Immature natural killer cell (primary cell): Measurements from ENCODE around the gene HS3ST3B1. TPM values are rescaled to one million over a fixed set of nuclear protein-coding genes. Genes with fewer than 3 reads are reported as not detected.

Experiments
- DNase-seq, 3 donors: peaks; one replicate each; pipeline ENCODE4 v3.0.0; 2022; ENCODE audit warnings: mixed read lengths in 1 of 3
- H3K27ac Mint-ChIP-seq, 6 donors: one replicate each; pipeline ENCODE4 v1.8.0; 2020; ENCODE audit warnings: mixed read lengths in 6 of 6, mild to moderate bottlenecking in 5 of 6, inconsistent platforms in 4 of 6, moderate library complexity in 3 of 6
- H3K27me3 Mint-ChIP-seq, 3 donors: one replicate each; pipeline ENCODE4 v1.8.0; 2020 to 2021; ENCODE audit warnings: low read depth in 3 of 3, mild to moderate bottlenecking in 3 of 3, mixed read lengths in 3 of 3, moderate library complexity in 3 of 3, inconsistent platforms in 1 of 3
- H3K36me3 Mint-ChIP-seq, 3 donors: one replicate each; pipeline ENCODE4 v1.8.0; 2020; ENCODE audit warnings: mixed read lengths in 3 of 3, inconsistent platforms in 2 of 3, mild to moderate bottlenecking in 2 of 3
- H3K4me1 Mint-ChIP-seq, 2 donors: one replicate each; pipeline ENCODE4 v1.8.0; 2020; ENCODE audit warnings: inconsistent platforms in 2 of 2, mild to moderate bottlenecking in 2 of 2, mixed read lengths in 2 of 2, moderate library complexity in 1 of 2
- H3K4me3 Mint-ChIP-seq, 5 donors: one replicate each; pipeline ENCODE4 v1.8.0; 2020; ENCODE audit warnings: mild to moderate bottlenecking in 5 of 5, mixed read lengths in 5 of 5, inconsistent platforms in 3 of 5, moderate library complexity in 3 of 5
- H3K9me3 Mint-ChIP-seq, 6 donors: one replicate each; pipeline ENCODE4 v1.8.0; 2020; ENCODE audit warnings: mild to moderate bottlenecking in 6 of 6, mixed read lengths in 6 of 6, inconsistent platforms in 4 of 6, moderate library complexity in 3 of 6
- polyA plus RNA-seq, 3 donors: library from polyadenylated mRNA; unstranded; fragments of 300-500 nt; fragmentation: Illumina TruSeq; gene quantifications; one replicate each; pipeline ENCODE4 v1.2.3, GENCODE V29; 2021

HS3ST3B1 gene
- polyA plus RNA-seq, 3 donors from 2014 or later, result 6.6 to 14.2 (median 9.0) TPM

DNA sequence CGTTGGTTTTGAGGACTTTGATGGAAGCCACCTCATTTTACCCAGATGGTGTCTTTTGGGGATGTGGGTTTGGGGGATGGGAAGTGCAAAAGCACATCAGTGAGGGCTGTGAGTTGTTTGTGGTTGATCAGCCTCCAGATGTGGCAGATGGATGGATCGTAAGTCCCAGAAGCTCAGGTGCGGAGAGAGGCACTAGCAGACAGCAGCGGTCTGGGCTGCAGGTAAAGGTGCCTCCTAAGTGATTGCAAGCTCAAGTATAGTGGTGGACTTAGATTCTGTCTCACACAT, 18.0 kb downstream of the HS3ST3B1 start:
- peak in 1 of 3 donors; percentile 24 for DNase-seq
- H3K4me3 Mint-ChIP-seq, result peak overlapping the region; percentile 53 to 65 (median 56)
- peaks cover 3 to 7% (median 5%) of the 10 kb centered on the region in 3 donors for H3K36me3 Mint-ChIP-seq
- no peaks in the 10 kb centered on the region for H3K9me3 Mint-ChIP-seq
- H3K27me3 Mint-ChIP-seq, result peaks cover 0 to 2% (median 0%) of the 10 kb centered on the region in 3 donors
- peaks cover 87 to 98% of the 10 kb centered on the region in 2 donors for H3K4me1 Mint-ChIP-seq
- peak overlapping the region in 5 of 6 donors; percentile 31 to 66 (median 50) for H3K27ac Mint-ChIP-seq

DNA sequence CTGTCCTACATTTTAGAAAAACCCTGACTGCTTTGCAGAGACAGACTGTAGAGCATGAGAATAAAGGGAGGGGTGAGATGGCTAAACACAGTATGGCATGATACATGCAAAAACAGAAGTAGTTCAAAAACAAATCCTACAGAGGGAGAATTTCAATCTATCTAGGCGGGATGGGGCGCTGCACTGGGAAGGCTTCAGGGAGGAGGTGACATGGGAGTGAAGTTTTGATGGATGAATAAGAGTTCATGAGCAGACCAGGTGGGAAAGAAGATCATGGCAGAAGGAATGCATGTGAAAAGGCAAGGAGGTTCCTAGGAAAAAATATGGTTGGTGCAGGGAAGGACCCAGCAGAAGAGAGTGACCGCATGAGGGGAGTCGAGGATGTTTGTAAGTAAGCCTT, 19.2 kb downstream of the HS3ST3B1 start:
- H3K27ac Mint-ChIP-seq, result peak overlapping the region in 4 of 6 donors; percentile 50 to 77 (median 70)
- H3K9me3 Mint-ChIP-seq, result no peaks in the 10 kb centered on the region
- peaks cover 82 to 99% of the 10 kb centered on the region in 2 donors for H3K4me1 Mint-ChIP-seq
- no peak for DNase-seq
- H3K4me3 Mint-ChIP-seq, result peak overlapping the region in 3 of 5 donors; percentile 22 to 41 (median 27)
- H3K36me3 Mint-ChIP-seq, result peaks cover 0 to 3% (median 0%) of the 10 kb centered on the region in 3 donors
- peaks cover 0 to 2% (median 0%) of the 10 kb centered on the region in 3 donors for H3K27me3 Mint-ChIP-seq

DNA sequence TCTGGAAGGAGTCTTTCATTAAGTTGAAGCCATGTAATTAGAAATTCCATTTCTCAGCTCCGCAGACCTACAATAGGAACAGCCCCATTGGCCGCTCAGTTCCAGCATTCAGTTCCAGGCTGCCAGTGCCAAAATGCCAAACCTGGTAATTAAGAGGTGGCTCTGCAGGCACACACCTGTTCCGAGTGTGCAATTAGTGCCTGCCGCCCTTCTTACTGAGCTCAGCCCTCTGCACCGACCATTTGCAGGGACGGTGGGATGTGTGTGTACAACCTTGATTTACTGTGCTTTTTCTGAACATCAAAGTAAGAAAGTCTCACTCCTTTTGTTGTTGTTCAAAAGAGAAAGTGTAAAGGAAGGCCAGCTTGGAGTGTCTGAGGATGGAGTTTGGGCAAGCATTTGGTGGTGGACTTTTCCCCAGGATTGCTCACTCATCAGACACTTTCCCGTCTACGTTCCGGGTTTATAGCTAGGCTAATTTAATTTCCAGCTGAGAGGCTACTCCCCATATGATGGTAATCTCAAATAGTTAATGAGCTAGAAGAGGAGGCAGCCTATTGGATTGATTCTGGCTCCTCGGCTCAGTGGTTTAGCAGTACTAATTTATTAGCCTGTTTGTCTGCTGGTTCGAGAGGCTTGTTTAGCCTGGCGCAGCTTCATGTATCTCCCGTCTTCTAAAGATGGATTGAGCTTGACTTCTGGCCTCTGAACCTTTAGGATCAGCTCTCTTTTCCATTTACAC, 20.0 kb downstream of the HS3ST3B1 start:
- Mint-ChIP-seq H3K27ac (peak overlapping the region in 3 of 6 donors; percentile 47 to 79 (median 54)), H3K4me3 (peak overlapping the region in 2 of 5 donors; percentile 2 to 53), H3K27me3 (peaks cover 0 to 2% (median 0%) of the 10 kb centered on the region in 3 donors), H3K9me3 (no peaks in the 10 kb centered on the region), H3K36me3 (peaks cover 0 to 3% (median 0%) of the 10 kb centered on the region in 3 donors), H3K4me1 (peaks cover 78 to 99% of the 10 kb centered on the region in 2 donors)
- DNase-seq, result no peak

DNA sequence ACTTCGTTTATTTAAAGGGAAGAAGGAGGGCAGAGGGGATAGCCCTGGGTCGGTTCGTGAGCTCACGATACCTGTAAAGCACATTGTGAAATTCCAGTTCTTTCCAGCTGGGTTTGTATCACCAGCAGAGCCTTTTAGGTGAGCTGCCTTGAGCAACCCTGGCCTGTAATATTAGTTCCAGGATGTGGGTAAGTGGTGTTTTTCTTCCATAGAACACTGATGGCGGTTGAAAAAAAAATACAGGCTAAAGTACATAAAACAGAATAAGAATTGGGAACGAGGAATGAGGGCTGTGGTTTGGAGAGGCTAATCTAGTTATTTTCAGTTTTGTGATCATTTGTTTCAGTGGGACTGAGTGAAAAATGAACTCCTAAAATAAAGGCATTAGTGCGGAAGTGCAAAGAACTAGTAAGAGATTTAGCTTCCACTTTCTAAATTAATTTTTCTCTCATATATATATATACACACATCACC, 20.6 kb downstream of the HS3ST3B1 start:
- DNase-seq, result no peak
- H3K36me3 Mint-ChIP-seq, result peaks cover 0 to 3% (median 0%) of the 10 kb centered on the region in 3 donors
- H3K27ac Mint-ChIP-seq, result peak overlapping the region; percentile 13 to 79 (median 50)
- H3K9me3 Mint-ChIP-seq, result no peaks in the 10 kb centered on the region
- peaks cover 0 to 2% (median 0%) of the 10 kb centered on the region in 3 donors for H3K27me3 Mint-ChIP-seq
- peak overlapping the region in 2 of 5 donors; percentile 2 to 53 for H3K4me3 Mint-ChIP-seq
- peaks cover 74 to 96% of the 10 kb centered on the region in 2 donors for H3K4me1 Mint-ChIP-seq

DNA sequence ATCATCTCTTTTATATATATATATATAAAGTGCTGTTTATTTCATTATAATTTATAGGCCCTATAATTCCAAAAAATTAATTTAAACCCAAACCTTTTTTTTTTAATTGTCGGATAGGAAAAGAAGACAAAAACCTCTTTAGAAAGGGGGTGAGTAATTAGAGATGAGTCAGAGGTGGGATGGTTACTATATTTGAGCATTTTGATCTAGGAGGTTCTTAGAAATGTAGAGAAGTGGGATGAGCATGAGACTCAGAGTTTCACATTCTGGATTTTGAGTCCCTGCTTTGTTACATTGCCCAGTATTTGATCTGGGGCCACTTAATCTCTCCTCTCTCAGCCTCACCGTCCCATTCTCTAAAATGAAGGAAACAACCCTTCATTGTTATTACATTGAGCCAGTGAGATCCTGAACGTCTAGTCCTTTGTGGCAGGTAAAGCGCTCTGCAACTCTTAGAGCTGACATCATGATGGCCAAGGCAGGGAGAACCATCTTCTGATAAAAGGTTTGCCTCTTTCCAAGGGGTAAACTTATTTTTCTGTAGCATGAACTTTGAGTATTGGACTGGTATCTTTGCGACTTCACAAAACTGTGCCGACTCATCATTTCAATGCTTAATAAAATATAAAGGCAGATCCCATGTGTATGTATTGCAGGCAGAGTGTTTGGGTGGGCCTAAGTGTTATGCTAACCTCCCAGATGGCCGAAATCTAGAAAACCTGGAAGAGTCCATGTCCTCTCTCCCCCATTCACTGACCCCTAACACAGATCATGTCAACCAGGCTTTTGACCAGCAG, 21.3 kb downstream of the HS3ST3B1 start:
- H3K27ac Mint-ChIP-seq, result peak overlapping the region in 3 of 6 donors; percentile 26 to 47 (median 35)
- H3K36me3 Mint-ChIP-seq, result peaks cover 0 to 3% (median 0%) of the 10 kb centered on the region in 3 donors
- peaks cover 0 to 2% (median 0%) of the 10 kb centered on the region in 3 donors for H3K27me3 Mint-ChIP-seq
- H3K9me3 Mint-ChIP-seq, result no peaks in the 10 kb centered on the region
- peak overlapping the region in 1 of 5 donors; percentile 2 for H3K4me3 Mint-ChIP-seq
- H3K4me1 Mint-ChIP-seq, result peaks cover 70 to 95% of the 10 kb centered on the region in 2 donors
- no peak for DNase-seq

DNA sequence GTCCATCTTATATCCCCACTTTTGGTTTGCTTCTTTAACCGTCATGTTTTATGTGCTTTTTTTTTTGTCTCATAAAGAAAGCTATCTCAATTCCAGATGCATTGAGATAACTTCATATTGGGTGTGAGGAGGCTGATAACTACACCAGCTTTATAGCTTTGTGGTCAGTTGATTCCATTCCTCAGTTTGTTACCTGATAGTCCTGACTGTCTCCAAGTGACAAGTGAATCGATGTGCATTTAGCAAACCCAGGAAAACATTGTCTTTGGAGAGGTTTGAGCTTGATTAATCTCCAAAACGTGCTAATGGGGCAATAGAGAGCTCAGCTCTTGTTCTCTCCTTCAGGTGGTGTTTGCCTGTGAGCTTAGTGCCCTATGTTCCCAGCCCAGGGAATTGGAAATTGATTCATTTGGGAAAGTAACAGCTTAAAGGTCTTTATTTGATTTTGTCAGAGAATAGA, 22.7 kb downstream of the HS3ST3B1 start:
- DNase-seq, result no peak
- peaks cover 0 to 3% (median 0%) of the 10 kb centered on the region in 3 donors for H3K36me3 Mint-ChIP-seq
- no peaks in the 10 kb centered on the region for H3K9me3 Mint-ChIP-seq
- H3K4me3 Mint-ChIP-seq, result no peak overlapping the region
- peak overlapping the region in 1 of 6 donors; percentile 15 for H3K27ac Mint-ChIP-seq
- H3K27me3 Mint-ChIP-seq, result no peaks in the 10 kb centered on the region
- peaks cover 65 to 95% of the 10 kb centered on the region in 2 donors for H3K4me1 Mint-ChIP-seq

DNA sequence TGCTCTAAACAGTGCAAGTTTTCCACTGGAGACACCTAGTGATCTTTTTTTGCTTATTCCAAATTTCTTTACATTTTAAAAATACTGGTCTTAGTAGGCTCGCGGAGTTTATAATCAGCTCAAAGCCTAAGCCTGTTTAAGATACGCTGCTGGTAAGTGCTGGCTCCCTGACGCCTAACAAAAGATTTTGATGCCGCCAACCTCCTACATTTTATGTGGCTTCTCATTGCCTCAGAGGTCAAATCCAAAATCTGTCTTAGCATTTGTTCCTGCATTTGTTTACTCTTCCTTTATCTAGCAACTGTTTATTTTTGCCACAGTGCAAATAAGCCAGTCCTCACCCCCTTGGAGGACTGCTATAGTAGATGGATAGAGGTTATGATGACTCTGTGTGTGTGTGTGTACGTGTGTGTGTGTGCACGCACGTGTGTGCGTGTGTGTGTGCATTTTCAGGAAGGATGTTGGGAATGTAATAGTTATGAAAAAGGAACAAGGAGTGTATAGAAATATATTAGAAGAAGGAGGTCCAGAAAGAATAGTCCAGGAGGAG, 24.8 kb downstream of the HS3ST3B1 start:
- peak overlapping the region in 5 of 6 donors; percentile 0 to 89 (median 24) for H3K27ac Mint-ChIP-seq
- no peaks in the 10 kb centered on the region for H3K9me3 Mint-ChIP-seq
- no peak overlapping the region for H3K4me3 Mint-ChIP-seq
- H3K27me3 Mint-ChIP-seq, result peaks cover 0 to 3% (median 2%) of the 10 kb centered on the region in 3 donors
- peaks cover 0 to 3% (median 0%) of the 10 kb centered on the region in 3 donors for H3K36me3 Mint-ChIP-seq
- H3K4me1 Mint-ChIP-seq, result peaks cover 65 to 95% of the 10 kb centered on the region in 2 donors
- no peak for DNase-seq

DNA sequence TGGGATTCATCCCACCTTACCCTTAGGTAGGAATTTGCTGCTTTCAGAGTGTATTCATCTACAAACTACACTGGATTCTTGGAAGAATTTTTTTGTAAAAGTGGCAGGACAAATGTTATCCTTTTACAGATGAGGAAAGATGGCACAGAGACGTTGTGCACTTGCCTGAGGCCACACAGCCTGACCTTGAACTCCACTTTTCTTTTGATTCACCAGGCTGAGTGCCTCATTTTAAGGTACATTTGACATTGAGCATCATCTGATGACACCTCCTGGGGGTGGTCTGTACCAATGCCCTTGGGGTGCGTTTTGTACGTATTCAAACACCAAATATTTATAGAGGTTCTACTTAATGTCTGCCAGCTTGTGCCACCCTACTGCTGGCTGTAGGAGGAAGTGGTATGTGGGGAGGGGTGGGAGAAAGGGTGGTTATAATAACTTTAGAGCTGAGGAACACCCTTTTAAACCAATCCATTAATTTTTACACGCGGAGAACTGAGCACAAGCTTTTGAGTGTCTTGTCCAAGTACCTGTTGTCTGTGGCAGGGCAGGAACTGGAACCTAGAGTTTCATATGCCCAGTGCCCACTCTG, 29.1 kb downstream of the HS3ST3B1 start:
- peak overlapping the region; percentile 60 to 84 (median 74) for H3K4me3 Mint-ChIP-seq
- no peaks in the 10 kb centered on the region for H3K36me3 Mint-ChIP-seq
- peaks cover 0 to 3% (median 2%) of the 10 kb centered on the region in 3 donors for H3K27me3 Mint-ChIP-seq
- no peaks in the 10 kb centered on the region for H3K9me3 Mint-ChIP-seq
- DNase-seq, result peak; percentile 27 to 44 (median 36)
- H3K27ac Mint-ChIP-seq, result peak overlapping the region; percentile 49 to 92 (median 84)
- H3K4me1 Mint-ChIP-seq, result peaks cover 71 to 96% of the 10 kb centered on the region in 2 donors

DNA sequence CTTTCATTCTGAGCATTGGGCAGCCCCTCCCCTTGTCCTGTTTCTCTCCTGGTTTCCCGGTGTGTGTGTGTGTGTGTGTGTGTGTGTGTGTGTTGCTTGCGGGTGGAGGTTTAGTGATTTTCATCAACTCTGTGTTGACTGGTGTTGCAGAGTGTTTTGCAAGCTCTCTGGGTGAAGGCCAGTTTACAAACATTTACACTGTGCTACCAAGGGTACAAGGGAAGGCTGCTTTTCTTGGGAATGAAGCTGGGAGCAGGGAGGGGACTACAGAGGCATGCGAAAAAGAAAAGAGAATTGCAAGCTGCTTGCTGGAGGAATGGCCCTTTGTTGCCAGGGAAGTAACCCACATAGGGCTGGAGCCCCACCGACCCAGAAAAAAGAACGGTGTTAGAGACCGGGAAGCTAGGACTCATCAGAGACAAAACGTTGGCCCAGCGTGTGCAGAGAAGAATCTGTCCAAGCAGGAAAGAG, 29.6 kb downstream of the HS3ST3B1 start:
- no peaks in the 10 kb centered on the region for H3K36me3 Mint-ChIP-seq
- H3K4me1 Mint-ChIP-seq, result peaks cover 75 to 95% of the 10 kb centered on the region in 2 donors
- DNase-seq, result no peak
- peak overlapping the region; percentile 49 to 92 (median 84) for H3K27ac Mint-ChIP-seq
- no peaks in the 10 kb centered on the region for H3K9me3 Mint-ChIP-seq
- H3K4me3 Mint-ChIP-seq, result peak overlapping the region; percentile 60 to 84 (median 74)
- H3K27me3 Mint-ChIP-seq, result peaks cover 0 to 3% (median 2%) of the 10 kb centered on the region in 3 donors

DNA sequence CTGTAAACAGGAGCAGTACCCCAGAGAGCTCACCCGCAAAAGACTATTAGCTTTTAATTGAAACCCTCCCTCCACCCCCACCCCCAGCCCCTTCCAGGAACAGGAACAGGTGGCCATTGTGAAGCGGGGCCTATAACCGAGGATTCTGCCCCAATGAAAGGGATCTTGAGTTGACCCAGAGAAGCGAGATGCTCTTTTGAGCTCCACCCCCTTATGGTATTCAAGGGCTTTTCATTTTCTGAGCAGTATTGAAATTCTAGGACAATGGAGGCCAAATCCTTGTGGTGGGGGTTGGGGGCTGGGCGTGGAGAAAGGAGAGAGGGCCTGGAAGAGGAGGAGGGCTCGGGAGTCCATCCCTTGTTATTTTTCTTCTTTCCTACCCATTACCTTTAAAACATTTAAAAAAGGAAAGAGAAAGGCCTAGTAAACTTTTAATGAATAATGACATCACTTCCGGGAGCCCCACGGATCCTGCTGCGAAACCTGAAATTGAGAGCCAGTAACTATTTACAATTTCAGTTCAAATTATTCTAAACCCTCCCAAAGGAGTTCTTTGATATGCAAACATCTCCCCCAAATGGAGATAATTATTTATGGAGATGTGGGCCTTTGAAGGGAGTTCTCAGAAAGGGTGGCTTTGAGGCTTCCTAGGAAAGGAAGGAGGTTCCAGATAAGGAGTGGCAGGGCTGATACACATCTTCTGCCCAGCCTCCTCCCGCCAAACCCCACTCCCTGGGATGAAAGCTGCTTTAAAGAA, 30.5 kb downstream of the HS3ST3B1 start:
- peaks cover 79 to 96% of the 10 kb centered on the region in 2 donors for H3K4me1 Mint-ChIP-seq
- peak overlapping the region in 4 of 6 donors; percentile 14 to 83 (median 66) for H3K27ac Mint-ChIP-seq
- DNase-seq, result no peak
- no peaks in the 10 kb centered on the region for H3K9me3 Mint-ChIP-seq
- peaks cover 0 to 3% (median 2%) of the 10 kb centered on the region in 3 donors for H3K27me3 Mint-ChIP-seq
- no peaks in the 10 kb centered on the region for H3K36me3 Mint-ChIP-seq
- peak overlapping the region in 4 of 5 donors; percentile 60 to 84 (median 75) for H3K4me3 Mint-ChIP-seq

DNA sequence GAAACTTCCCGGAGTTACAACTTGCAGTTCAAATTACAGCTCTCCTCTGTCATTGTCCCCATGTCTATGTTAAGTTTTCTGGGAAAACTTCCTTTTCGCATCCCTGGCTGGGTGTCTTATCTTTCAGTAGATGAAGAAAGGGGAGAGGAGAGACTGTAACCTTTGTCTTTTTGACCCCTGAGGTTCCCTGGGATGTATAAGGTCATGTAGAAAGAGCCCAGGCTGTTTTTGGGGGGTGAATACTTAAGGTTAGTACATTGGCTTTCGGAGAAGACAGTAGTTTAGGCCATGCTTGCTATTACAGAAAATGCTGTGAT, 31.1 kb downstream of the HS3ST3B1 start:
- peaks cover 0 to 3% (median 2%) of the 10 kb centered on the region in 3 donors for H3K27me3 Mint-ChIP-seq
- H3K27ac Mint-ChIP-seq, result peak overlapping the region in 2 of 6 donors; percentile 26 to 83
- no peaks in the 10 kb centered on the region for H3K36me3 Mint-ChIP-seq
- no peak for DNase-seq
- H3K9me3 Mint-ChIP-seq, result no peaks in the 10 kb centered on the region
- H3K4me1 Mint-ChIP-seq, result peaks cover 83 to 99% of the 10 kb centered on the region in 2 donors
- peak overlapping the region in 1 of 5 donors; percentile 47 for H3K4me3 Mint-ChIP-seq

DNA sequence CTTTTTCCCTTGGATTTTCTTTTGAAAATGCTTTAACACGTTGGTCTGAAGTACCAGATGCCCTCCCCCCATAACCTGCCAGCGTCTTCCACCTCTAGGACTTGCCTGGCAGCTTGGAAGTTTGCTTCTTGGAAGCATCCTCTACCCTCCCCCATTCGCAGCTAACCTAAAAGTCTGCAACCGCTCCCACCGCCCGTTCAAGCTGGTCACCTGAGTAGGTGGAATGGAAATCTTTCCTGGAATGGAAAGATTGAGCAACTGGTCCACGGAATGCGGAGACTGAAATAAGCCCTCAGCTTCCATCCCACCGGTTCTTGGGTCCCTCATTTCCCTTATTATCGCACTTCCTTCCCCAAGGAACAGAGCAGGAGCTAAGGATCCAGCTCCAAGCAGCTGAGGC, 31.4 kb downstream of the HS3ST3B1 start:
- Mint-ChIP-seq H3K4me3 (no peak overlapping the region), H3K27me3 (peaks cover 0 to 3% (median 2%) of the 10 kb centered on the region in 3 donors), H3K9me3 (no peaks in the 10 kb centered on the region), H3K36me3 (no peaks in the 10 kb centered on the region), H3K4me1 (peaks cover 84 to 99% of the 10 kb centered on the region in 2 donors), H3K27ac (no peak overlapping the region)
- DNase-seq, result no peak
